KOPT-K1 (cell line): ENCODE data around the gene MRPL42.
A peak's percentile ranks its signal among the peaks of the same experiment; 100 is the strongest.
"Not testable (repeated sequence)": the region's sequence is repeated elsewhere in the genome, so short reads cannot be mapped to it uniquely, and the experiment has no call there.

Source experiments
- H3K27ac ChIP-seq: fragments of 200-600 bp; sonication (generic); 2 replicates; pipeline ENCODE4 v1.5.1; 2016; ENCODE audit warnings: antibody characterized with exemption, mild to moderate bottlenecking, low read depth, low read length; ENCODE audit not compliant: poor library complexity, severe bottlenecking
- H3K36me3 ChIP-seq: fragments of 200-600 bp; sonication (generic); 2 replicates; pipeline ENCODE4 v1.5.1; 2017; ENCODE audit warnings: antibody characterized with exemption, mild to moderate bottlenecking, low read length, moderate library complexity; ENCODE audit not compliant: insufficient read depth
- H3K9me3 ChIP-seq: fragments of 200-600 bp; sonication (generic); 2 replicates; pipeline ENCODE4 v1.5.1; 2017; ENCODE audit warnings: antibody characterized with exemption, low read length, mild to moderate bottlenecking; ENCODE audit not compliant: insufficient read depth, poor library complexity, severe bottlenecking

MRPL42 gene

DNA sequence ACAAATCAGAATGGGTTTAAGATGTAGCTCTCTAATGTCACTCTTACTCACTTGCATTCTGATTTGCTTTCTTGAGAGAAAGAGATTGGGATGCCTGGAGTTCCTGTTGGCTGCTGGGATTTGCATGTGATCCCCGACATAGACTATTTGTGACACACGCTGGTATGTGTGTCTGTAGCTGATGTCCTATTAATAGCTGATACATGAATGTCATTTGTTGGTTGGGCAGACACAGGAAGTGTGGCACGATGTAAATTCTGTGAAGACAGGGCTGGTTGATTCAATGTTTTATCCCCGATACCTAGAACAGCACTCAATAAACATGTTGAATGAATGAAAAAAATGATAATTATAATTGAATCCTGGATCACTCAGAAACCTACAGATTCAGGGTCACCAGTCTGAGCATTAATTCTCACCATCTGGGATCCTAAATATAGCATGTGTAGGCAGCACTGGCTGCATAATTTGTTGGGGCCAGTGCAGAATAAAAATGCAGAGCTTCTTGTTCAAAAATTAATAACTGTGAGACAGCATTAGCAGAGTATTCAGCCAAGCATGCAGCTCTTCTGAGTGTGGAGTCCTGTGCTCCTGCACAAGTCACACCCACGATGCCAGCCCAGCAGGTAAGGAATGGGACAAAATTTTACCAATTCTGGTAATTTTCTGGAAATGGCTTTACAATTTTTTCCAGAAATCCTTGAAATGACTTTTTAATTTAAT, 69.6 kb downstream of the MRPL42 start:
- Histone ChIP-seq H3K27ac (peak overlapping the region; percentile 43), H3K9me3 (no peaks in the 10 kb centered on the region), H3K36me3 (no peaks in the 10 kb centered on the region)

- no peaks in the 10 kb centered on the region for H3K36me3 ChIP-seq
- H3K27ac ChIP-seq, result no peak overlapping the region
- H3K9me3 ChIP-seq, result no peaks in the 10 kb centered on the region
Observed at GRCh38 chr12:93537769-93538168, 70.5 kb downstream of the MRPL42 start.

DNA sequence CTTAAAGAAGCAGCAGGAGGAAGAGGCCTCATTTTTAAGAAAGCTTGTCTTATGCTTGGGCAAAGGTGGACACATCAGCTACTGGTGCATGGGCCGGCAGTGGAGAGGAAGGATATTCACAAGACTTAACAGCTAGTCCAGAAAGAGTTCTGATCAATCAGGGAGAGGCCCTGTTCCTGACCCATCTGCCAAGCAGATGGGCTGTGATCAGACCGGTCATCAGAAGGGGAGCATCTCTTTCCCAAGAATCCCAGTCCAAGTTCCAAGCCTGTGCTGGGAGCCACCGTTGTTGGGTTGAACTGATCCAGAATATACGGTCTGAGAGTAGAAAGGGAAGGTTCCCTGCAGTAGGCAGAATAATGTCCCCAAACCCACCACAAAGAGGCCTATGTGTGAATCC, 72.5 kb downstream of the MRPL42 start:
- no peaks in the 10 kb centered on the region for H3K9me3 ChIP-seq
- H3K36me3 ChIP-seq, result no peaks in the 10 kb centered on the region
- H3K27ac ChIP-seq, result peak overlapping the region; percentile 61

- no peaks in the 10 kb centered on the region for H3K9me3 ChIP-seq
- H3K36me3 ChIP-seq, result no peaks in the 10 kb centered on the region
- H3K27ac ChIP-seq, result peak overlapping the region; percentile 61
Observed at GRCh38 chr12:93540466-93540865, 73.2 kb downstream of the MRPL42 start.

- no peaks in the 10 kb centered on the region for H3K36me3 ChIP-seq
- H3K9me3 ChIP-seq, result no peaks in the 10 kb centered on the region
- peak overlapping the region; percentile 61 for H3K27ac ChIP-seq
Observed at GRCh38 chr12:93541578-93542225, 74.4 kb downstream of the MRPL42 start.

DNA sequence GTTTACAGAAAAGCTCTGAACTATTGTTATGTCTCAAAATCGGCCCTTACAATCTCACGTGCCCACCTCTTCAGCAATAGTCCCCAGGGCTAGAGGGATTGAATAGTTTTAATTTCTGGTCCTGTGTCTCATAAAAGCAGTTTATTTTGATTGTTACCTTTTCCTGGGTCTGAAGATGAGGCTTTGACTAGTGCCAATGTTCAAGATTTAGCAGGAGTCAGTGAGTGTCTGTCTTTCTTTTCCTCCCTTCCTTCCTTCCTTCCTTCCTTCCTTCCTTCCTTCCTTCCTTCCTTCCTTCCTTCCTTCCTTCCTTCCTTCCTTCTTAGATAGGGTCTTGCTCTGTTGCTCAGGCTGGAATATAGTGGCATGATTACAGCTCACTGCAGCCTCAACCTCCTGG, 80.5 kb downstream of the MRPL42 start:
- H3K27ac ChIP-seq, result no peak overlapping the region
- no peaks in the 10 kb centered on the region for H3K36me3 ChIP-seq
- no peaks in the 10 kb centered on the region for H3K9me3 ChIP-seq

DNA sequence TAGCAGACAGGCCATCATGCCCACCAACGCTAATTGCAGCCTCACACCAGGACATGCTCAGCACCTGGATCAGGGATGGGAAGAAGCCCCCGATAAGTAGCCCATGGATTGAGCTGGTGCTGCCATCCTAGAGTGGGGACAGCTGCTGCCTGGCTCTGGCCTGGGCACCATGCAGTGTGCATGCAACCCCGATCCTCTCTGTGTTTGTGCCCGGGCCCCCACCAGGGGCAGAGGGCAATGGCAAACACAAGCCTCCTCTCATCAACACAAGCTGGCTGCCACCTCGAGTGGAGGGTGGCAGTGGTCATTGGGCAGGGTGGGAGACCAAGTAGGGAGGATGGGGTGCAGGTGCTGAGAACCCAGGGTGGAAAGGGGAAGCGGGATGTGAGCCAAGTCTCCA, 81.9 kb downstream of the MRPL42 start:
- Histone ChIP-seq H3K36me3 (no peaks in the 10 kb centered on the region), H3K9me3 (no peaks in the 10 kb centered on the region), H3K27ac (no peak overlapping the region)

GRCh38 chr12:93550748-93551611, 83.7 kb downstream of the MRPL42 start:
- Histone ChIP-seq H3K9me3 (no peaks in the 10 kb centered on the region), H3K27ac (no peak overlapping the region)

GRCh38 chr12:93552427-93552826, 85.1 kb downstream of the MRPL42 start:
- Histone ChIP-seq H3K36me3 (0 out of 2 replicates have a peak, but pooled peaks cover under 1% of the 10 kb centered on the region), H3K9me3 (peaks cover 1% of the 10 kb centered on the region), H3K27ac (no peak overlapping the region)

More at GRCh38 chr12:93550748-93551611, 83.7 kb downstream of the MRPL42 start:
- no peaks in the 10 kb centered on the region for H3K36me3 ChIP-seq

DNA sequence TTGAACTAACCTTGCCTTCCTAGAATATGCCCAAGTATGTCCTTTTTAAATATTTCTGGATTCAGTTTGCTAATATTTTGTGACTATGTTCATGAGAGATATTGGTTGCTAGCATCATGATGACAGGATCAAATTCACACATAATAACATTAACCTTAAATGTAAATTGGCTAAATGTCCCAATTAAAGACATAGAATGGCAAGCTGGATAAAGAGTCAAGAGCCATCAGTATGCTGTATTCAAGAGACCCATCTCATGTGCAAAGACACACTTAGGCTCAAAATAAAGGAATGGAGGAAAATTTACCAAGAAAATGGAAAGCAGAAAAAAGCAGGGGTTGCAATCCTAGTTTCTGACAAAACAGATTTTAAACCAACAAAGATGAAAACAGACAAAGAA, 90.6 kb downstream of the MRPL42 start:
- not testable (repeated sequence) for H3K36me3 ChIP-seq, H3K27ac ChIP-seq
- H3K9me3 ChIP-seq, result peaks cover 29% of the 10 kb centered on the region

GRCh38 chr12:93558685-93559084, 91.4 kb downstream of the MRPL42 start:
- H3K36me3 ChIP-seq, H3K27ac ChIP-seq: not testable (repeated sequence)
- peaks cover 29% of the 10 kb centered on the region for H3K9me3 ChIP-seq

DNA sequence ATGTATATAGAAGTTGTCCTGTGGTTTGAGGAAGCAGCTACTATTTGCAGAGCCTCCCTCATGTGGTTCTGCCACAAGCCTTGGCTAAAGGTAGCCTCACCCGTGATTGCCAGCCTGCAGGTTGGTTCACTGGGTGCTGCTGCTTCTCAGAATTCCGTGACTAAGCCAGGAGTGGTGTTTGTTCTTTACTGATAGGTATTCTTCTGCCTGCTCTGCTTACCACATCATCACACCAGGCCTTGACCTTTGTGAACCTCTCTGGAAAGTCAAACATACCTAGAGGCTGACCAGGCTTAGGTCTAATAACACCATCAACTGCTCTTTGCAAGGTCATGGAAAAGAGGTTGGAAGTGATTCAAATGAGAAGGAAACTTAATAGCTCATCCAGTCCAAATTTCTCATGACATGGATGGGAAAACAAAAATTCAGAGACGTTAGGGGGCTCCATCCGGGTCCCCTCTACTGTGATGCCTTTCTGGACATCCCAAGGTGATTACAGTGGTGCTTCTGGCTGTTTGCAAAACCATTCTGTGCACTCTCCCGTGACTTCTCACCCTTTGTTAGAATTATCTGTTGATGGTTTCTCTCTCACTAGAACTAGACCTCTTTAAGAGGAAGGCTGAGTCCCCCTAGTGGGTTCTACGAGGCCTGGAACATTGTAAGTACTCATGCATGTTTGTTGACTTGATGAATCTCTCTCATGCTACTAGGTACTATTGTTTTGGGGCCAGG, 96.7 kb downstream of the MRPL42 start:
- Histone ChIP-seq H3K27ac (no peak overlapping the region), H3K36me3 (peaks cover 21% of the 10 kb centered on the region; the same call in 1 of the 2 replicates)

DNA sequence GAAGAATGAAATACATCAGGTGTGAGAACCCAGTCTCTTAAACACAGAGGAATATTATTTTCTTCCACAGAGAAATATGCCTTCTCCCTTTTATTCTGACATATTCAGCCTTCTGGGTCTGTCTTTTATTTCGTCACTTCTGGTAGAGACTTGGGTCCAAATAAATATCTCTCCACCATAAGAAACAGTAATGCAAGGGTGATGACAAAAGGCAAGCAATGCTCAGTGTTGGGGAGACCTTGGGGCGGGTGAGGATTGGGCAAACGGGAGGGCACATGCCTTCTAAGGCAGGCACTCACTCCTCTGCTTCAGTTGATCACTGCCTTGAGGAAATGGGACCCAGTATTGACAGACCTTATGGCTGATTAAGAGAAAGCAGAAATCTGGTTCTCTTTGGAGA, 98.4 kb downstream of the MRPL42 start:
- Histone ChIP-seq H3K27ac (no peak overlapping the region), H3K36me3 (peaks cover 21% of the 10 kb centered on the region; the same call in 1 of the 2 replicates), H3K9me3 (peaks cover 3% of the 10 kb centered on the region)

More for the DNA sequence above, 96.7 kb downstream of the MRPL42 start:
- H3K9me3 ChIP-seq, result peaks cover 13% of the 10 kb centered on the region
